DMS79 (cell line): ENCODE results near the gene SLCO4A1.
A peak's percentile ranks its signal among the peaks of the same experiment; 100 is the strongest.

Experiments
- DNase-seq: peaks from one replicate; lab custom pipeline; 2025; lab: John Stamatoyannopoulos, UW

The SLCO4A1 gene

GRCh38 chr20:62686869-62687830 is 44.8 kb downstream of the SLCO4A1 start:
- DNase-seq, result no peak

GRCh38 chr20:62688083-62688482 is 45.8 kb downstream of the SLCO4A1 start:
- DNase-seq, result no peak

GRCh38 chr20:62688855-62689460 is 46.7 kb downstream of the SLCO4A1 start:
- DNase-seq, result no peak

- no peak for DNase-seq
Observed at GRCh38 chr20:62689861-62690260, 47.6 kb downstream of the SLCO4A1 start.

GRCh38 chr20:62690261-62690820 is 48.0 kb downstream of the SLCO4A1 start:
- no peak for DNase-seq

GRCh38 chr20:62691487-62691886 is 49.2 kb downstream of the SLCO4A1 start:
- DNase-seq, result no peak

GRCh38 chr20:62692176-62692575 is 49.9 kb downstream of the SLCO4A1 start:
- peak; percentile 93 for DNase-seq

GRCh38 chr20:62692801-62693523 is 50.7 kb downstream of the SLCO4A1 start:
- no peak for DNase-seq

GRCh38 chr20:62693524-62693922 is 51.2 kb downstream of the SLCO4A1 start:
- no peak for DNase-seq

GRCh38 chr20:62694106-62694505 is 51.8 kb downstream of the SLCO4A1 start:
- DNase-seq, result no peak

- DNase-seq, result no peak
Observed at GRCh38 chr20:62694868-62695267, 52.6 kb downstream of the SLCO4A1 start.

- DNase-seq, result no peak
Observed at GRCh38 chr20:62695448-62696414, 53.4 kb downstream of the SLCO4A1 start.

- DNase-seq, result peak; percentile 76
Observed at GRCh38 chr20:62696434-62696957, 54.2 kb downstream of the SLCO4A1 start.

- no peak for DNase-seq
Observed at GRCh38 chr20:62696989-62697388, 54.7 kb downstream of the SLCO4A1 start.

- no peak for DNase-seq
Observed at GRCh38 chr20:62697468-62697912, 55.2 kb downstream of the SLCO4A1 start.

- DNase-seq, result no peak
Observed at GRCh38 chr20:62698231-62698630, 55.9 kb downstream of the SLCO4A1 start.

- DNase-seq, result no peak
Observed at GRCh38 chr20:62699296-62699695, 57.0 kb downstream of the SLCO4A1 start.

GRCh38 chr20:62699741-62700140 is 57.4 kb downstream of the SLCO4A1 start:
- no peak for DNase-seq

GRCh38 chr20:62700261-62700930 is 58.1 kb downstream of the SLCO4A1 start:
- no peak for DNase-seq
